Type B pancreatic cell (in vitro differentiated cells): ENCODE measurements around the gene AP3D1. TPM values are rescaled to one million over a fixed set of nuclear protein-coding genes. Genes with fewer than 3 reads are reported as not detected.

ENCODE experiments used
- DNase-seq: peaks from one replicate; pipeline ENCODE4 v3.0.0; 2021; ENCODE audit warnings: mixed read lengths; ENCODE audit not compliant: unreplicated experiment; ENCODE audit errors: extremely low spot score
- H3K27ac Mint-ChIP-seq: 2 replicates; pipeline ENCODE4 v1.8.0; 2021; ENCODE audit warnings: mild to moderate bottlenecking, mixed read lengths
- H3K27me3 Mint-ChIP-seq: 2 replicates; pipeline ENCODE4 v1.8.0; 2021; ENCODE audit warnings: mixed read lengths
- H3K36me3 Mint-ChIP-seq: 2 replicates; pipeline ENCODE4 v1.8.0; 2021; ENCODE audit warnings: mixed read lengths
- H3K4me1 Mint-ChIP-seq: one replicate; pipeline ENCODE4 v1.8.0; 2021; ENCODE audit warnings: mixed read lengths; ENCODE audit not compliant: unreplicated experiment
- H3K4me3 Mint-ChIP-seq: 2 replicates; pipeline ENCODE4 v1.8.0; 2021; ENCODE audit warnings: mild to moderate bottlenecking, mixed read lengths
- H3K9me3 Mint-ChIP-seq: 2 replicates; pipeline ENCODE4 v1.8.0; 2021; ENCODE audit warnings: mixed read lengths
- total RNA-seq: library from RNA; stranded (reverse); gene quantifications from 2 replicates; pipeline ENCODE4 v1.2.1, GENCODE V29; 2021; ENCODE audit warnings: low replicate concordance
- TF ChIP-seq, protein P1 (sequence below): fragments of 200-600 bp; sonication (generic); conservative IDR thresholded peaks from 2 replicates; pipeline ENCODE4 v1.5.0; 2021; ENCODE audit warnings: antibody characterized with exemption, mild to moderate bottlenecking

The AP3D1 gene
- total RNA-seq, 1 donor from 2014 or later: 127 TPM

DNA sequence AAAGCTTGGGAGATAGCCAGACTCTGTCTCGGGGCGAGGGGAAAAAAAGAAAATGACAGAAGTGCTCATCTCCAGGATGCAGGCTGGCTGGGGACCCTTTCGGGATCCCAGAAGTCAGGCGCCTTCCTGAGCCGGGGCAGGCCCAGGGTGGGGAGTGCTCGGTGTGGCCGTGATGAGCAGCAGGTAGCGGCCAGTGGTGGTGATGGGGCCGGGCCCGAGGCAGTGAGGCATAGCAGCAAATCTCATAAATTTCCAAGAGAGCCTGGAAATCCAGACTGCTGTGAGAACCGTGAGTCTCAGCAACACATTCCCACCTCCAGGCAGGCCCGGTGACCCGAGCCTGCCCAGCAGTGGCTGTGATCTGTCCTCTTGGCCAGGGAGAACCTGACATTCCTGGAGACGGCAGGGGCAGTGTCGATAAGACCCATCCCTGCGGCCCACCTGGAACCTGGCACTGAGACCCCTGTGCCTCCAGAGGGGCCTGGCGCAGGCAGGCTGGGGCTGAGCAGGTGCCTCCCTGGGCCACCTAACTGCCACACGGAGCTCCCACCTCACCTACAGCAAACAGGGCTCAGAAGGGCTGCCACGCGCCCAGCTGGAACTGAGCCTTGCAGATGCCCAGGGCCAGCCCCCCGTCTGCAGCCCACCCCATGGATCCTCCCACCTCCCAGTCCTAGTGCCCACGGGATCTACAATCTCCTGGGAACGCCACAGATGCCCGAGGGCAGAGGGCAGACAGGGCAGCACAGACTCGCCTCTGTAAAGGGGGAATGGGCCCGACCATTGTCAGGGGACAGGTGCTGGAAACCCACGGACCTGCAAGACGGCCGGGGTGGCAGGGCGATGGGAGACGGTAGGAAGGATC is 31.2 kb downstream of the AP3D1 start:
- TF ChIP-seq, protein P1, sequence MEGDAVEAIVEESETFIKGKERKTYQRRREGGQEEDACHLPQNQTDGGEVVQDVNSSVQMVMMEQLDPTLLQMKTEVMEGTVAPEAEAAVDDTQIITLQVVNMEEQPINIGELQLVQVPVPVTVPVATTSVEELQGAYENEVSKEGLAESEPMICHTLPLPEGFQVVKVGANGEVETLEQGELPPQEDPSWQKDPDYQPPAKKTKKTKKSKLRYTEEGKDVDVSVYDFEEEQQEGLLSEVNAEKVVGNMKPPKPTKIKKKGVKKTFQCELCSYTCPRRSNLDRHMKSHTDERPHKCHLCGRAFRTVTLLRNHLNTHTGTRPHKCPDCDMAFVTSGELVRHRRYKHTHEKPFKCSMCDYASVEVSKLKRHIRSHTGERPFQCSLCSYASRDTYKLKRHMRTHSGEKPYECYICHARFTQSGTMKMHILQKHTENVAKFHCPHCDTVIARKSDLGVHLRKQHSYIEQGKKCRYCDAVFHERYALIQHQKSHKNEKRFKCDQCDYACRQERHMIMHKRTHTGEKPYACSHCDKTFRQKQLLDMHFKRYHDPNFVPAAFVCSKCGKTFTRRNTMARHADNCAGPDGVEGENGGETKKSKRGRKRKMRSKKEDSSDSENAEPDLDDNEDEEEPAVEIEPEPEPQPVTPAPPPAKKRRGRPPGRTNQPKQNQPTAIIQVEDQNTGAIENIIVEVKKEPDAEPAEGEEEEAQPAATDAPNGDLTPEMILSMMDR: no peak
- Mint-ChIP-seq H3K27me3 (no peaks in the 10 kb centered on the region), H3K9me3 (no peaks in the 10 kb centered on the region), H3K27ac (no peak overlapping the region), H3K36me3 (no peaks in the 10 kb centered on the region), H3K4me3 (no peak overlapping the region), H3K4me1 (no peaks in the 10 kb centered on the region)
- no peak for DNase-seq

DNA sequence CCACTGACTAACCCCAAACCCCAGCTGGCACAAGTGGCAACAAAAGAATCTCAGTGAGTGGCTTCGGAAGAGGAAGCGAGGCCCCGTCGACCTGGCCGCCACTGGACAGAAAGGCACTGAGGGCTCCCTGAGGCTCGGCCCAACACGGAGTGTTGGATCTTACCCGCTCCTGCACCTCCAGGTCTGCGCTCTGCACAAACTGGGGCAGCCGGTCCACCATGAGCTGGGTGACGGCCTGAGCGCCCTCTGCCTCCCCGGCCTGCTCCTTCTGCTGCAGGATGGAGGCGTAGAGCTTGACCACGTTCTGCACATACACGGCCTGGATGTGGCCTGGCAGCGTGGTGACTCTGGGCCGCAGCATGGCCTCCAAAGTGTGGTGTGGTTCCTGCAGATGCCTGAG is 32.9 kb downstream of the AP3D1 start:
- no peaks in the 10 kb centered on the region for H3K36me3 Mint-ChIP-seq
- H3K4me3 Mint-ChIP-seq: no peak overlapping the region
- no peak overlapping the region for H3K27ac Mint-ChIP-seq
- no peaks in the 10 kb centered on the region for H3K4me1 Mint-ChIP-seq
- H3K27me3 Mint-ChIP-seq: no peaks in the 10 kb centered on the region
- no peaks in the 10 kb centered on the region for H3K9me3 Mint-ChIP-seq
- TF ChIP-seq, protein P1: no peak
- no peak for DNase-seq

DNA sequence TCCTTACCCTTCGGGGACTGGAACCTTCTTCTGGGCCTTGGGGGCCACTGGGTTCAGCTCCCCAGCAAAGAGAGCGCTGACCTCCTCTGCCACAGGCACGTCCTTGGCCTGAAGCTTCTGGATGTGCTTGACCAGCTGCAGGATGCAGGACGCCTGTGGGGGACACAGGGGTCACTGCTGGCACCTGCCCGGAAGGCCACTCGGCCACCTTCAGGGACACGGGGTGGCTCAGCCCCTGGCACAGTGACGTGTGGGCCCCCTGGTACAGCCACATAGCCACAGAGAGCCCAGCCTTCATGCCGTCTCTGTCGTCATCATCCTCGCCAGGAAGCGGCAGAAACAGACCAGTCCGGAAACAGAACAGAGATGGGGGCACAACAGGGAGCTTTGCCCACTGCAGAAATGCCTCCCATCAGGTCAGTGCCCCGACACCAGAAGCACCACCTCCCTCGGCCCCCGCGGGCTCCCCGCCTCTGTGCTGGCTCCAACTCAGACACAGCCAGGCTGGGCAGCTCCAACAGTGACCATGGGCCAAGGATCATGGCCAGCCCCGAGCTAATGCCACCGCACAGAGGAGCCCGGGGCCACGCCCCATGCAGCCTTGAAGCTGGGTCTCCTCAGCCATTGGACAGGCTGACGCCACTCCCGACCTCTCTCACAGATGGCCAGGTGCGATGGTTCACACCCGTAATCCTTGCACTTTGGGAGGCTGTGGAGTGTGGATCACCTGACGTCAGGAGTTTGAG is 34.0 kb downstream of the AP3D1 start:
- Mint-ChIP-seq H3K4me1 (no peaks in the 10 kb centered on the region), H3K27ac (no peak overlapping the region), H3K9me3 (no peaks in the 10 kb centered on the region), H3K4me3 (no peak overlapping the region), H3K36me3 (no peaks in the 10 kb centered on the region), H3K27me3 (no peaks in the 10 kb centered on the region)
- TF ChIP-seq, protein P1: no peak
- no peak for DNase-seq

DNA sequence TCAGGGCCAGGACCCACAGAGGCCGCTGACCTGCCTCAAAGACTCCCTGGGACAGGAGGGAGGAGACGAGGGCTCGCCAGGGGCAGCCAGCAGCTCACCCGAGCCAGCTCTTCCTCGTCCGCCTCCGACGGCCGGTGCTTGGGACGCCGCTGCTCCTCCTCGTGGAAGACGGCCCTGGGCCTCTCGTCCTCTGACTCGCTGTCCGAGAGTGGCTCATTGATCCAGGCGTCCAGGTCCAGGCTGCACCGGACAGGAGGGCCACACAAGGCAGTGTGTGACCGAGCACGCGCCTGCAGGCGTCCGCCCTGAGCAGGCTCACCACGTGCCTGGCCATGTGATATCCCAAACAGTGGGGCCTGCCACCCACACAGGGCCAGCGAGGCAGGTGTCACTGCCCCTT is 34.9 kb downstream of the AP3D1 start:
- Mint-ChIP-seq H3K4me3 (no peak overlapping the region), H3K36me3 (no peaks in the 10 kb centered on the region), H3K9me3 (no peaks in the 10 kb centered on the region), H3K27me3 (no peaks in the 10 kb centered on the region), H3K4me1 (no peaks in the 10 kb centered on the region), H3K27ac (no peak overlapping the region)
- no peak for DNase-seq
- TF ChIP-seq, protein P1: no peak

- H3K27me3 Mint-ChIP-seq: no peaks in the 10 kb centered on the region
- no peak for DNase-seq
- no peak overlapping the region for H3K4me3 Mint-ChIP-seq
- H3K4me1 Mint-ChIP-seq: no peaks in the 10 kb centered on the region
- no peaks in the 10 kb centered on the region for H3K36me3 Mint-ChIP-seq
- no peak overlapping the region for H3K27ac Mint-ChIP-seq
- TF ChIP-seq, protein P1: no peak
- no peaks in the 10 kb centered on the region for H3K9me3 Mint-ChIP-seq
These were observed 35.4 kb downstream of the AP3D1 start for GRCh38 chr19:2115911-2116426.
